Lower leg skin (tissue), 3 donors: ENCODE data around the gene C16orf78.

Experiments used
- CTCF ChIP-seq, 3 donors: fragments of 450-650 bp; IDR thresholded peaks; one replicate each; pipeline ENCODE4 v1.5.1; 2016; ENCODE audit warnings: antibody characterized with exemption in 3 of 3, mild to moderate bottlenecking in 3 of 3, moderate library complexity in 2 of 3
- POLR2A ChIP-seq, 2 donors: fragments of 450-650 bp; IDR thresholded peaks; one replicate each; pipeline ENCODE4 v1.6.1; 2016 to 2017; ENCODE audit warnings: antibody characterized with exemption in 2 of 2, mild to moderate bottlenecking in 1 of 2, moderate library complexity in 1 of 2

GRCh38 chr16:49439676-49440075 lies 66.1 kb downstream of the C16orf78 start:
- TF ChIP-seq CTCF (IDR thresholded peaks at IDR 0.05): no peak
- TF ChIP-seq POLR2A (IDR thresholded peaks at IDR 0.05): no peak
